ENCODE results near the gene AMZ2.

Gene AMZ2

GRCh38 chr17:68292689-68293040, 44.8 kb downstream of the AMZ2 start:
- peaks cover 80 to 89% of the 10 kb centered on the region in 2 experiments for H3K4me1 ChIP-seq (ENCODE audit: control insufficient read depth in 1 of 2, insufficient read depth in 1 of 2, low read depth in 1 of 2, low read length in 1 of 2)
- peak overlapping the region; percentile 76 to 91 for H3K4me3 ChIP-seq (ENCODE audit: low read depth in 1 of 2, low read length in 1 of 2)
- peak overlapping the region; percentile 100 for H3K27ac ChIP-seq
- peak; percentile 4 for TF ChIP-seq CTCF (IDR thresholded peaks at IDR 0.05)
- no peaks in the 10 kb centered on the region for H3K9me3 ChIP-seq
- H3K27me3 ChIP-seq, result no peaks in the 10 kb centered on the region
- no peaks in the 10 kb centered on the region for H3K36me3 ChIP-seq

- Histone ChIP-seq H3K4me1 (ENCODE audit: control insufficient read depth in 1 of 2, insufficient read depth in 1 of 2, low read depth in 1 of 2, low read length in 1 of 2) (peaks cover 80 to 89% of the 10 kb centered on the region in 2 experiments), H3K27me3 (no peaks in the 10 kb centered on the region)
Measured at GRCh38 chr17:68293490-68294195, 45.8 kb downstream of the AMZ2 start.

GRCh38 chr17:68294196-68294555, 46.3 kb downstream of the AMZ2 start:
- no peak for TF ChIP-seq CTCF (IDR thresholded peaks at IDR 0.05)
- H3K4me3 ChIP-seq (ENCODE audit: low read depth in 1 of 2, low read length in 1 of 2), result no peak overlapping the region
- H3K27ac ChIP-seq, result peak overlapping the region; percentile 100
- no peaks in the 10 kb centered on the region for H3K9me3 ChIP-seq
- no peaks in the 10 kb centered on the region for H3K36me3 ChIP-seq
- H3K4me1 ChIP-seq (ENCODE audit: control insufficient read depth in 1 of 2, insufficient read depth in 1 of 2, low read depth in 1 of 2, low read length in 1 of 2), result peaks cover 78 to 85% of the 10 kb centered on the region in 2 experiments
- H3K27me3 ChIP-seq, result no peaks in the 10 kb centered on the region

More at GRCh38 chr17:68293490-68294195, 45.8 kb downstream of the AMZ2 start:
- H3K27ac ChIP-seq, result peak overlapping the region; percentile 100
- no peaks in the 10 kb centered on the region for H3K36me3 ChIP-seq
- no peak for TF ChIP-seq CTCF (IDR thresholded peaks at IDR 0.05)
- no peaks in the 10 kb centered on the region for H3K9me3 ChIP-seq
- peak overlapping the region; percentile 76 to 91 for H3K4me3 ChIP-seq (ENCODE audit: low read depth in 1 of 2, low read length in 1 of 2)

- peak overlapping the region; percentile 100 for H3K27ac ChIP-seq
- no peak for TF ChIP-seq CTCF (IDR thresholded peaks at IDR 0.05)
- no peaks in the 10 kb centered on the region for H3K36me3 ChIP-seq
- H3K9me3 ChIP-seq, result no peaks in the 10 kb centered on the region
- peaks cover 74 to 81% of the 10 kb centered on the region in 2 experiments for H3K4me1 ChIP-seq (ENCODE audit: control insufficient read depth in 1 of 2, insufficient read depth in 1 of 2, low read depth in 1 of 2, low read length in 1 of 2)
- H3K4me3 ChIP-seq (ENCODE audit: low read depth in 1 of 2, low read length in 1 of 2), result no peak overlapping the region
- no peaks in the 10 kb centered on the region for H3K27me3 ChIP-seq
Measured at GRCh38 chr17:68294617-68295016, 46.8 kb downstream of the AMZ2 start.

- no peaks in the 10 kb centered on the region for H3K9me3 ChIP-seq
- no peak for TF ChIP-seq CTCF (IDR thresholded peaks at IDR 0.05)
- H3K27ac ChIP-seq, result peak overlapping the region; percentile 100
Measured at GRCh38 chr17:68295086-68295485, 47.2 kb downstream of the AMZ2 start.

More at GRCh38 chr17:68295086-68295485, 47.2 kb downstream of the AMZ2 start:
- Histone ChIP-seq H3K4me3 (ENCODE audit: low read depth in 1 of 2, low read length in 1 of 2) (no peak overlapping the region), H3K36me3 (no peaks in the 10 kb centered on the region), H3K4me1 (ENCODE audit: control insufficient read depth in 1 of 2, insufficient read depth in 1 of 2, low read depth in 1 of 2, low read length in 1 of 2) (peaks cover 69 to 78% of the 10 kb centered on the region in 2 experiments), H3K27me3 (no peaks in the 10 kb centered on the region)

All from neutrophil (primary cell).